K562 (cell line): Measurements from ENCODE around the gene IPO9. TPM values are rescaled to one million over a fixed set of nuclear protein-coding genes. Genes with fewer than 3 reads are reported as not detected.
A peak's percentile ranks its signal among the peaks of the same experiment; 100 is the strongest.

Experiments used
- ATAC-seq: fragments of 200-7000 bp; cut with Tn5 transposase; 3 replicates; pipeline ENCODE4 v1.9.1; 2020; ENCODE audit warnings: moderate library complexity
- BruUV-seq: library from RNA; stranded (reverse); fragments of 400-500 nt; replicated peaks from 2 replicates; lab custom pipeline; 2021; lab: Mats Ljungman, UMichigan
- CTCF ChIA-PET: fragments of 300-600 bp; formaldehyde crosslinking; extraction: SDS; loops from one replicate; lab custom pipeline; 2021; ENCODE audit warnings: low intra/inter-chr PET ratio; lab: Yijun Ruan, JAX
- POLR2A ChIA-PET: fragments of 300-600, 350-650 bp; sonication (Branson Sonifier 250); formaldehyde crosslinking; extraction: SDS; loops from one replicate; lab custom pipeline; 2021; ENCODE audit warnings: antibody characterized with exemption, inconsistent platforms; lab: Yijun Ruan, JAX
- DNase-seq, 4 experiments: peaks; one replicate each; pipeline versions ENCODE4 v3.0.0 to v3.0.0-alpha.2; 2011 to 2018; ENCODE audit warnings: low spot score in 3 of 4, mixed read lengths in 3 of 4; ENCODE audit errors: extremely low read depth in 1 of 4
- FAIRE-seq: peaks from 2 replicates; lab custom pipeline; 2011; peaks lifted over from hg19 to GRCh38; lab: Jason Lieb, UNC
- H2AFZ ChIP-seq: 2 replicates; pipeline ENCODE4 v1.6.0; 2011; ENCODE audit warnings: low read depth, low read length, control low read depth, inconsistent platforms
- H3K27ac ChIP-seq: fragments of 200-600 bp; 3 replicates; pipeline ENCODE4 v1.8.0; 2011; ENCODE audit warnings: low read depth, mild to moderate bottlenecking, control low read depth, inconsistent platforms, low read length, moderate library complexity, mixed read lengths; ENCODE audit errors: extremely low read depth
- H3K27me3 ChIP-seq, 2 experiments: fragments of 300-600 bp in 1 of 2; 2 replicates in 1 of 2; 3 replicates in 1 of 2; pipeline versions ENCODE4 v1.6.0 to v1.8.0; 2011; ENCODE audit warnings: inconsistent platforms in 2 of 2, low read length in 2 of 2, mild to moderate bottlenecking in 1 of 2, mixed read lengths in 1 of 2, moderate library complexity in 1 of 2; ENCODE audit not compliant: control insufficient read depth in 2 of 2, insufficient read depth in 2 of 2
- H3K36me3 ChIP-seq: fragments of 300-600 bp; 3 replicates; pipeline ENCODE4 v1.8.0; 2011; ENCODE audit warnings: mild to moderate bottlenecking, low read length, inconsistent platforms; ENCODE audit not compliant: control insufficient read depth, insufficient read depth
- H3K4me1 ChIP-seq, 2 experiments: fragments of 200-600 bp in 1 of 2; replicated peaks in 1 of 2; 2 replicates in 1 of 2; 3 replicates in 1 of 2; pipeline versions ENCODE4 v1.5.1 to v1.8.0; 2011; ENCODE audit warnings: inconsistent platforms in 2 of 2, low read length in 2 of 2, mild to moderate bottlenecking in 1 of 2, mixed read lengths in 1 of 2, moderate library complexity in 1 of 2; ENCODE audit not compliant: control insufficient read depth in 2 of 2, insufficient read depth in 2 of 2
- H3K4me2 ChIP-seq: 2 replicates; pipeline ENCODE4 v1.6.1; 2011; ENCODE audit warnings: low read length, control low read depth, inconsistent platforms, mixed read lengths; ENCODE audit not compliant: insufficient read depth
- H3K4me3 ChIP-seq: fragments of 200-600 bp; sonication (generic), shearing (Covaris generic); 2 replicates; pipeline ENCODE4 v1.5.1; 2016; ENCODE audit warnings: control low read depth, inconsistent platforms
- H3K79me2 ChIP-seq: fragments of 200-600 bp; 3 replicates; pipeline ENCODE4 v1.8.0; 2011; ENCODE audit warnings: low read length, inconsistent platforms; ENCODE audit not compliant: control insufficient read depth, insufficient read depth
- H3K9ac ChIP-seq, 2 experiments: 2 replicates each; pipeline versions ENCODE4 v1.6.0 to v1.6.1; 2011; ENCODE audit warnings: low read depth in 2 of 2, low read length in 2 of 2, control low read depth in 1 of 2, inconsistent platforms in 1 of 2, mild to moderate bottlenecking in 1 of 2, mixed read lengths in 1 of 2; ENCODE audit not compliant: insufficient read depth in 1 of 2
- H3K9me1 ChIP-seq: one replicate; pipeline ENCODE4 v1.6.0; 2011; ENCODE audit warnings: inconsistent platforms, mild to moderate bottlenecking, low read length, moderate library complexity; ENCODE audit not compliant: control insufficient read depth, insufficient read depth
- H3K9me3 ChIP-seq: replicated peaks from 2 replicates; pipeline ENCODE4 v1.5.1; 2011; ENCODE audit warnings: low read depth, low read length, inconsistent platforms; ENCODE audit not compliant: control insufficient read depth, insufficient read depth
- H4K20me1 ChIP-seq: replicated peaks from 2 replicates; pipeline ENCODE4 v1.6.1; 2011; ENCODE audit warnings: low read length, inconsistent platforms, mixed read lengths; ENCODE audit not compliant: control insufficient read depth, insufficient read depth
- ARID3A ChIP-seq: IDR thresholded peaks from 2 replicates; pipeline ENCODE4 v1.6.1; 2012; ENCODE audit warnings: low read depth, low read length, improper control_type of control experiment, borderline replicate concordance
- DPF2 ChIP-seq: fragments of 450-650 bp; IDR thresholded peaks from 2 replicates; pipeline ENCODE4 v1.6.1; 2016
- HNRNPK ChIP-seq: fragments of 200-400 bp; formaldehyde crosslinking; IDR thresholded peaks from one replicate; pipeline ENCODE4 v1.6.1; 2018; ENCODE audit warnings: mild to moderate bottlenecking, low read depth, low read length; ENCODE audit not compliant: poor library complexity, severe bottlenecking
- NFYB ChIP-seq: IDR thresholded peaks from 2 replicates; pipeline ENCODE4 v1.6.1; 2011; ENCODE audit warnings: mild to moderate bottlenecking, moderate library complexity; ENCODE audit not compliant: insufficient read length; ENCODE audit errors: extremely low read depth
- NR2C1 ChIP-seq, 2 experiments: fragments of 450-650 bp; IDR thresholded peaks; 2 replicates each; pipeline ENCODE4 v1.6.1; 2017; ENCODE audit warnings: mild to moderate bottlenecking in 2 of 2, antibody characterized with exemption in 1 of 2, inconsistent platforms in 1 of 2, missing compliant biosample characterization in 1 of 2, missing genetic modification characterization in 1 of 2
- SIN3B ChIP-seq: fragments of 450-650 bp; IDR thresholded peaks from 2 replicates; pipeline ENCODE4 v1.6.1; 2017; ENCODE audit warnings: low read depth, mild to moderate bottlenecking, moderate library complexity
- SPI1 ChIP-seq: IDR thresholded peaks from 2 replicates; pipeline ENCODE4 v1.6.1; 2011; ENCODE audit warnings: low read depth, low read length, control low read depth, borderline replicate concordance
- ZBTB33 ChIP-seq: sonication (generic); formaldehyde crosslinking; IDR thresholded peaks from 2 replicates; pipeline ENCODE4 v1.8.1; 2023; ENCODE audit warnings: mild to moderate bottlenecking, missing genetic modification reagents
- ZNF609 ChIP-seq: sonication (generic); formaldehyde crosslinking; IDR thresholded peaks from 2 replicates; pipeline ENCODE4 v1.8.1; 2023; ENCODE audit warnings: missing genetic modification reagents, mild to moderate bottlenecking, borderline replicate concordance
- WGBS: fragments of 100-300 bp; shearing (Covaris generic); methylation state at CpG from one replicate; pipeline ENCODE4 v1.1.6; 2016; ENCODE audit warnings: low coverage, mixed read lengths; ENCODE audit not compliant: insufficient coverage; ENCODE audit errors: missing lambda C conversion rate; 5-methylcytosine and 5-hydroxymethylcytosine counted together
- in situ Hi-C: fragments of 300-500 bp; cut with MboI; formaldehyde crosslinking; loops from 4 replicates; pipeline ENCODE4 v1.15.0; 2018; ENCODE audit warnings: inconsistent platforms, mixed read lengths
- intact Hi-C: fragments of 100-400 bp; cut with micrococcal nuclease; formaldehyde crosslinking; loops from 2 replicates; pipeline ENCODE4 v1.14.2; 2022
- polyA plus RNA-seq, 8 experiments: library from polyadenylated mRNA; depleted of rRNA in 4 of 8; stranded (reverse) in 5 of 8; unstranded in 3 of 8; fragments of >200 nt; fragmentation: Nextera tagmentation in 2 of 8; fragmentation: Illumina TruSeq in 1 of 8; extraction: Ambion mirVana in 2 of 8; extraction: Trizol in 1 of 8; gene quantifications; 2 replicates each; pipeline versions ENCODE4 v1.2.1 to v1.2.3, GENCODE V29; 2011 to 2014; ENCODE audit warnings: inconsistent platforms in 1 of 8, missing spikeins in 1 of 8
- total RNA-seq, 7 experiments: library from RNA; depleted of rRNA in 6 of 7; stranded (reverse); fragments of >200 nt in 6 of 7; fragmentation: Illumina TruSeq in 2 of 7; extraction: Trizol in 2 of 7; gene quantifications; 2 replicates each; pipeline versions ENCODE4 v1.2.1 to v1.2.3, GENCODE V29; 2011 to 2021; ENCODE audit warnings: low replicate concordance in 1 of 7

IPO9 gene
- total and polyA plus RNA-seq, 9 of the 15 experiments (the other 6 are each of a cell fraction or from before 2014, with no cell fraction given), result 27.9 to 78.6 (median 43.9) TPM

GRCh38 chr1:201916649-201917249 is 87.8 kb downstream of the IPO9 start (continued):
- TF ChIP-seq DPF2, result peak; percentile 76; the same call in 1 of the 2 replicates
- TF ChIP-seq SPI1, result no peak
- 0 out of 2 replicates have a peak, but pooled peaks have one; percentile 15 for TF ChIP-seq ARID3A
- TF ChIP-seq HNRNPK, result no peak
- no peak for TF ChIP-seq NFYB

GRCh38 chr1:201917362-201918033 is 88.5 kb downstream of the IPO9 start:
- peak overlapping the region; percentile 66 for H2AFZ ChIP-seq
- H3K4me1 ChIP-seq, result peaks cover 15 to 25% of the 10 kb centered on the region in 2 experiments
- CTCF ChIA-PET, result interaction anchor here (0.9 kb wide), 1 partner anchor 55 kb away, joined by 4 read pairs; no protein-coding TSS in a partner anchor
- intact Hi-C loops (loop anchor here (2.0 kb wide), 1 partner anchor 37 kb away; the partner anchor contains the start of gene TIMM17A), in situ Hi-C loops (no loop called here)
- no peaks in the 10 kb centered on the region for H3K9me3 ChIP-seq
- peak in 3 of 4 experiments; percentile 26 to 45 (median 41) for DNase-seq
- no peaks in the 10 kb centered on the region for H3K9me1 ChIP-seq
- FAIRE-seq, result no peak
- POLR2A ChIA-PET, result interaction anchor here (0.7 to 1.6 kb wide), 8 partner anchors 12 to 493 kb away, joined by 3 to 6 read pairs (median 5); partner anchors contain the start of gene LMOD1
- no peaks in the 10 kb centered on the region for H3K79me2 ChIP-seq
- no peaks in the 10 kb centered on the region for H4K20me1 ChIP-seq
- no peaks in the 10 kb centered on the region for H3K36me3 ChIP-seq
- H3K4me2 ChIP-seq, result no peak overlapping the region
- peak overlapping the region in 1 of 2 experiments; percentile 8; a peak in 1 of 4 replicates for H3K9ac ChIP-seq
- ATAC-seq, result peak; percentile 45
- 54% methylated on average over 7 of the region's 7 CpGs for WGBS
- H3K27ac ChIP-seq, result no peak overlapping the region
- no TSS peak for BruUV-seq
- no peaks in the 10 kb centered on the region for H3K27me3 ChIP-seq
- no peak overlapping the region for H3K4me3 ChIP-seq
- 0 out of 2 replicates have a peak, but pooled peaks have one; percentile 30 for TF ChIP-seq ZNF609 (CRISPR knock-in tag)
- TF ChIP-seq SIN3B, result no peak
- 0 out of 2 replicates have a peak, but pooled peaks have one; percentile 42 for TF ChIP-seq ZBTB33 (CRISPR knock-in tag)
- TF ChIP-seq NR2C1 (IDR thresholded peaks at IDR 0.05), result no peak
- TF ChIP-seq NR2C1 (tag; IDR thresholded peaks at IDR 0.05), result 0 out of 2 replicates have a peak, but pooled peaks have one; percentile 13
